Sigmoid colon (tissue), 4 donors: ENCODE measurements around the gene CCNH.

Experiments
- EP300 ChIP-seq, 4 donors: sonication (generic); formaldehyde crosslinking; IDR thresholded peaks; one replicate each; pipeline ENCODE4 v1.6.1; 2017; ENCODE audit warnings: antibody characterized with exemption in 4 of 4
- POLR2A ChIP-seq, 2 donors: fragments of 450-650 bp; IDR thresholded peaks; one replicate each; pipeline ENCODE4 v1.6.1; 2016; ENCODE audit warnings: antibody characterized with exemption in 2 of 2, mild to moderate bottlenecking in 2 of 2, moderate library complexity in 2 of 2
- POLR2AphosphoS5 ChIP-seq, 4 donors: sonication (generic); formaldehyde crosslinking; IDR thresholded peaks; one replicate each; pipeline ENCODE4 v1.6.1; 2017; ENCODE audit warnings: antibody characterized with exemption in 4 of 4
- TF ChIP-seq, protein P1 (sequence below), 4 experiments: fragments of 450-650 bp in 3 of 4; fragments of 200-600 bp in 1 of 4; IDR thresholded peaks; one replicate each; pipeline ENCODE4 v1.5.1; 2016 to 2019; ENCODE audit warnings: antibody characterized with exemption in 4 of 4, mild to moderate bottlenecking in 3 of 4, moderate library complexity in 2 of 4

DNA sequence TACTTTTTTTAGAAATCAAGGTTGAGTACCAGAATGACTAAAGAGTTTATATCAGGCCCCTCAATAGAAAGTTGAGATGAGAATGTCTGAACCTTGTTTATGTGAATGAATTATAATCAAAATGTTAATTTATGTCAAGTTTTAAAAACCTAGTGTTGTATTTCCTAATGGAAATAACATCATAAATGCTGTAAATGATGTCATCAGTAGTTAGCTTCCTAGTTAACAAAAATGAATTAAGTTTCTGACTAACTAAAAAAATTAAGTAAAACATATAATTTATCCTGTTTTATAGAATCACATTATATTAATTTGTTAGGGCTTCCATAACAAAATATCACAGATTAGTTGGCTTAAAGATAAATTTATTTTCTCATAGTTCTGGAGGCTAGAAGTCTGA lies 45.0 kb upstream of the CCNH start:
- TF ChIP-seq, protein P1, sequence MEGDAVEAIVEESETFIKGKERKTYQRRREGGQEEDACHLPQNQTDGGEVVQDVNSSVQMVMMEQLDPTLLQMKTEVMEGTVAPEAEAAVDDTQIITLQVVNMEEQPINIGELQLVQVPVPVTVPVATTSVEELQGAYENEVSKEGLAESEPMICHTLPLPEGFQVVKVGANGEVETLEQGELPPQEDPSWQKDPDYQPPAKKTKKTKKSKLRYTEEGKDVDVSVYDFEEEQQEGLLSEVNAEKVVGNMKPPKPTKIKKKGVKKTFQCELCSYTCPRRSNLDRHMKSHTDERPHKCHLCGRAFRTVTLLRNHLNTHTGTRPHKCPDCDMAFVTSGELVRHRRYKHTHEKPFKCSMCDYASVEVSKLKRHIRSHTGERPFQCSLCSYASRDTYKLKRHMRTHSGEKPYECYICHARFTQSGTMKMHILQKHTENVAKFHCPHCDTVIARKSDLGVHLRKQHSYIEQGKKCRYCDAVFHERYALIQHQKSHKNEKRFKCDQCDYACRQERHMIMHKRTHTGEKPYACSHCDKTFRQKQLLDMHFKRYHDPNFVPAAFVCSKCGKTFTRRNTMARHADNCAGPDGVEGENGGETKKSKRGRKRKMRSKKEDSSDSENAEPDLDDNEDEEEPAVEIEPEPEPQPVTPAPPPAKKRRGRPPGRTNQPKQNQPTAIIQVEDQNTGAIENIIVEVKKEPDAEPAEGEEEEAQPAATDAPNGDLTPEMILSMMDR (IDR thresholded peaks at IDR 0.05): no peak
- TF ChIP-seq POLR2AphosphoS5 (IDR thresholded peaks at IDR 0.05): no peak
- TF ChIP-seq POLR2A (IDR thresholded peaks at IDR 0.05): no peak
- no peak for TF ChIP-seq EP300 (IDR thresholded peaks at IDR 0.05)
